Activated T-cell treated with anti-CD3 and anti-CD28 coated beads, Interleukin-2, amount 50 U/mL, for 72 hours (primary cell): ENCODE data around the gene PCBP3. TPM values are rescaled to one million over a fixed set of nuclear protein-coding genes. Genes with fewer than 3 reads are reported as not detected.
"Not testable (repeated sequence)": the region's sequence is repeated elsewhere in the genome, so short reads cannot be mapped to it uniquely, and the experiment has no call there.

ENCODE experiments used
- ATAC-seq, 2 donors: fragments of 150-1000 bp; cut with Tn5 transposase; replicated peaks in 1 of 2; 2 replicates each; pipeline ENCODE4 v1.10.0; 2021; ENCODE audit warnings: moderate library complexity in 2 of 2, mild to moderate bottlenecking in 1 of 2
- DNase-seq, 2 donors: peaks; one replicate each; pipeline ENCODE4 v3.0.0; 2021 to 2022; ENCODE audit warnings: mixed read lengths in 1 of 2
- H3K27ac Mint-ChIP-seq: one replicate; pipeline ENCODE4 v1.8.0; 2022; ENCODE audit warnings: mild to moderate bottlenecking, moderate library complexity, mixed read lengths
- H3K27me3 Mint-ChIP-seq: one replicate; pipeline ENCODE4 v1.8.0; 2022; ENCODE audit warnings: low read depth, mixed read lengths
- H3K36me3 Mint-ChIP-seq, 2 donors: one replicate each; pipeline ENCODE4 v1.8.0; 2022; ENCODE audit warnings: mixed read lengths in 2 of 2, mild to moderate bottlenecking in 1 of 2; ENCODE audit not compliant: insufficient read depth in 2 of 2
- H3K4me1 Mint-ChIP-seq: one replicate; pipeline ENCODE4 v1.8.0; 2022; ENCODE audit warnings: low read depth, mixed read lengths
- H3K4me3 Mint-ChIP-seq, 2 donors: one replicate each; pipeline ENCODE4 v1.8.0; 2022; ENCODE audit warnings: mild to moderate bottlenecking in 2 of 2, mixed read lengths in 2 of 2, moderate library complexity in 2 of 2
- H3K9me3 Mint-ChIP-seq, 2 donors: one replicate each; pipeline ENCODE4 v1.8.0; 2022; ENCODE audit warnings: mixed read lengths in 2 of 2
- total RNA-seq, 2 donors: library from RNA; stranded (reverse); gene quantifications; one replicate each; pipeline ENCODE4 v1.2.3, GENCODE V29; 2022

Gene PCBP3
- total RNA-seq, 2 donors from 2014 or later, result 20.2 to 24.1 TPM

DNA sequence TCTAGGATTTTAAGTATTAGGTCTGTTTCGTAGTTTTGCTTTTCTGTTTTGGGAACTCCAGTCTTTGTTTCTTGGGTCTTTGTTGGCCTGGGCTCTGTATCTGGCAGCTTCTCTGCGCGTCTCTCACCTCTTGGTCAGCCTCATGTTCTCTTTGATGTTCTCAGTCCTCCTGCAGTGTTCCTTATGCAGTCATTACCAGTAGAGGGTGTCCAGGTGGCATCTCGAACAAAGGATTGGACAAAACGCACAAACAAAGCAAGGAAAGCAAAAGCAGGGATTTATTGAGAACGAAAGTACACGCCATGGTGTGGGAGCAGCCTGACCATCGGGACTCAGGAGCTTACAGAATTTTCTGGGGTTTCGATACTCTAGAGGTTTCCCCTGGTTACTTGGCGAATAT lies 204.3 kb downstream of the PCBP3 start:
- Mint-ChIP-seq H3K27me3 (no peaks in the 10 kb centered on the region), H3K36me3 (peaks cover 0 to 2% of the 10 kb centered on the region in 2 donors), H3K9me3 (no peaks in the 10 kb centered on the region), H3K4me3 (no peak overlapping the region), H3K4me1 (peaks cover 13% of the 10 kb centered on the region), H3K27ac (no peak overlapping the region)
- DNase-seq (no peak), ATAC-seq (no peak)

- H3K9me3 Mint-ChIP-seq, result no peaks in the 10 kb centered on the region
- H3K27ac Mint-ChIP-seq, result no peak overlapping the region
- no peak overlapping the region for H3K4me3 Mint-ChIP-seq
- H3K36me3 Mint-ChIP-seq, result peaks cover 0 to 2% of the 10 kb centered on the region in 2 donors
- ATAC-seq (peak; percentile 25 to 78), DNase-seq (no peak)
- H3K4me1 Mint-ChIP-seq, result peaks cover 13% of the 10 kb centered on the region
- H3K27me3 Mint-ChIP-seq, result no peaks in the 10 kb centered on the region
Measured at GRCh38 chr21:45848331-45848730, 204.8 kb downstream of the PCBP3 start.

DNA sequence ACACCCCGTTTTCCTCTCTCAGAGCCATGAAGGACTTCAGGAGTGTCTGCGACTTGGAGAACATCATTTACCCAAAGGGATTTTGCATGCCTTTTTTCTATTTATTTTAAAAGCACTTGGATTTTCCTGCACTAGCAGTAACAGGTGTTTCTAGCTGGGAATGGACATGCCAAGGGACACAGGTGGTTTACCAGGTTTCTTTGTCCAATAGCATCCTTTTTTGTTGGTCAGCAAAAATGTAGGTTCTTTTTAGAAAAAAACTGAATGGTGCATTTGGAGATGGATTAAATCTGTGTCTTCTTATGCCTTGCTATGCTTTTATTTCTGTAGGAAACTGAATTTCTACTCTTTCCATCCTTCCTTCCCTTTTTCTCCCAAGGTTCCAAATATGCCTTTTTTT lies 205.3 kb downstream of the PCBP3 start:
- Mint-ChIP-seq H3K9me3 (no peaks in the 10 kb centered on the region), H3K36me3 (peaks cover 0 to 2% of the 10 kb centered on the region in 2 donors), H3K4me3 (no peak overlapping the region), H3K4me1 (peaks cover 13% of the 10 kb centered on the region), H3K27me3 (no peaks in the 10 kb centered on the region), H3K27ac (no peak overlapping the region)
- no peak for ATAC-seq
- DNase-seq, result no peak

GRCh38 chr21:45849651-45850050 lies 206.1 kb downstream of the PCBP3 start:
- Mint-ChIP-seq H3K4me1 (peaks cover 13% of the 10 kb centered on the region), H3K4me3 (no peak overlapping the region), H3K27me3 (no peaks in the 10 kb centered on the region), H3K9me3 (no peaks in the 10 kb centered on the region), H3K36me3 (peaks cover 0 to 2% of the 10 kb centered on the region in 2 donors), H3K27ac (no peak overlapping the region)
- DNase-seq (no peak), ATAC-seq (no peak)

DNA sequence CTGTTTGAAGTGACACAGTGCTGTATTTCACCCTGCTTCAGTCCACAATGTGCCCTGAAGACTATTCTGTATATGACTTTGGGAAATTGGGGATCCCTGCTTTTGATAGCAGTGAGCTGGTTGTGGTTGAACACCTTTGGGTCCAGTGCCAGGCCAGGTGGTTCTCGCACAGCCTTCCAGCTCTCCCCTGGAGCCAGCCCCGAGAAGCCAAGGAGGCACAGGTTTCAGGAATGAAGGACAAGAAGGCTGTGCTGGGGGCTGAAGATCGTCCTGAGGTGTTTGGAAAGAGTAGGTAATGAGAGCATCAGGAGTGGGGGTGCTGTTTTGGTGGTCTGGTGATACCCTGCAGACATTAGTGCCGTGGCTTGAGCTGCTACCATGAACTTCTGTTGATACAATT lies 206.7 kb downstream of the PCBP3 start:
- no peaks in the 10 kb centered on the region for H3K27me3 Mint-ChIP-seq
- no peak overlapping the region for H3K27ac Mint-ChIP-seq
- no peak for DNase-seq

GRCh38 chr21:45852386-45852785 lies 208.9 kb downstream of the PCBP3 start:
- peaks cover 13% of the 10 kb centered on the region for H3K4me1 Mint-ChIP-seq
- H3K4me3 Mint-ChIP-seq, H3K27me3 Mint-ChIP-seq, H3K36me3 Mint-ChIP-seq, DNase-seq, H3K27ac Mint-ChIP-seq, H3K9me3 Mint-ChIP-seq, ATAC-seq: not testable (repeated sequence)

More for the DNA sequence above, 206.7 kb downstream of the PCBP3 start:
- Mint-ChIP-seq H3K4me1 (peaks cover 13% of the 10 kb centered on the region), H3K9me3 (no peaks in the 10 kb centered on the region), H3K36me3 (peaks cover 0 to 2% of the 10 kb centered on the region in 2 donors), H3K4me3 (no peak overlapping the region)
- no peak for ATAC-seq

DNA sequence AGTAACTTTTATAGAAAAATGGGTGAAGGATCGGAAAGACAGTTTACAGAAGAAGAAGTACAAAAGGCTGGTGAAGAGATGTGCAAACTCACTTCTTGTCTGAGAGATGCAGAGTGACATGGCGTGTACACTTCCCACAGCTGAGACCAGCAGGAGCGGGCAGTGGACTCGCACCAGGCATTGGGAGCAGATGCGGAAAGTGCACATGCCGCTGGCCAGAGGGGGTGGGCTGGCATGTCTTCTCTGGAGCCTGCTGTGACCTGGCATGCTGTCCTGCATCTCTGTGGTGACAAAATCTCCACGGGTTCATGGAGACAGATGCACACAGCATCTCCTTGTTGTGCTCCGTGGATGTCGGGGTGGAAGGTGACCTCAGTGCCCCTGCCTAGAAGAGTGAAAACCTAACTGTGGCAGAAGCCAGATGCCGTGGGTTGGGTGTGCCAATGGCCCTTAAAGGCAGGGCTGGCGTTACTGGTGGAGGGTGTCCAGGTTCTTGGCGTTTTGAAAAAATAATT lies 209.4 kb downstream of the PCBP3 start:
- Mint-ChIP-seq H3K4me1 (peaks cover 9% of the 10 kb centered on the region), H3K36me3 (peaks cover 0 to 2% of the 10 kb centered on the region in 2 donors), H3K27me3 (no peaks in the 10 kb centered on the region), H3K9me3 (no peaks in the 10 kb centered on the region), H3K27ac (no peak overlapping the region), H3K4me3 (no peak overlapping the region)
- DNase-seq (no peak), ATAC-seq (no peak)

GRCh38 chr21:45853703-45854342 lies 210.3 kb downstream of the PCBP3 start:
- Mint-ChIP-seq H3K4me3 (no peak overlapping the region), H3K27ac (no peak overlapping the region), H3K9me3 (no peaks in the 10 kb centered on the region), H3K27me3 (no peaks in the 10 kb centered on the region), H3K36me3 (peaks cover 0 to 2% of the 10 kb centered on the region in 2 donors), H3K4me1 (peaks cover 6% of the 10 kb centered on the region)
- no peak for ATAC-seq
- no peak for DNase-seq

DNA sequence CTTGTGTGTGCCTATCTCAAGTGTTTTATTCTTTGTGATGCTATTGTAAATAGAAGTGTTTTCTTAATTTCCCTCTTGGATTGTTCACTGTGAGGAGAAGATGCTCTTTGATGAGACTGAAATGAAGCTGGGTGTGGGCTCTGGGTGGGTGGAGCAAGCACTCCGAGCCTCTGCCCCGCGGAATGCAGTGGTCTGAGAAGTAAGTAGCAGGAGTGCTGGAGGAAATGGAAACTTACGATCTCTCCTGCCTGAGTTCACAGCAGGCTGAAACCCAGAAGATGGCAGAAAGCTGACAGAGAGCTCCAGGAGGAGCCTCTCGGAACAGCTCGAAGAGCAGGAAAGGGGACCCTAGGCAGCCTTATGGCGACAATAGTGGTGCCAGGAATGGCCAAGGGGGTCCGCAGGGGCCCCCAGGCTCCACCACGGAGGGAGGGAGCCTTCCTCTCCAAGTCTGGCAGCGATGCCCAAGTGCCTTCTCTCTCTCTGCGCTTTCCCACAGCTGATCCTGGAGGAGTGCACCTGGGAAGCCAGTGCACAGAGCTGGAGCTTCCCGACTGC lies 211.2 kb downstream of the PCBP3 start:
- H3K27ac Mint-ChIP-seq, result no peak overlapping the region
- peaks cover 0 to 2% of the 10 kb centered on the region in 2 donors for H3K36me3 Mint-ChIP-seq
- H3K27me3 Mint-ChIP-seq, result no peaks in the 10 kb centered on the region
- DNase-seq (no peak), ATAC-seq (no peak)
- no peak overlapping the region for H3K4me3 Mint-ChIP-seq
- no peaks in the 10 kb centered on the region for H3K9me3 Mint-ChIP-seq
- H3K4me1 Mint-ChIP-seq, result peaks cover 9% of the 10 kb centered on the region

GRCh38 chr21:45855248-45855811 lies 211.8 kb downstream of the PCBP3 start:
- DNase-seq (no peak), ATAC-seq (no peak)
- Mint-ChIP-seq H3K27ac (no peak overlapping the region), H3K4me1 (peaks cover 9% of the 10 kb centered on the region), H3K36me3 (peaks cover 0 to 2% of the 10 kb centered on the region in 2 donors), H3K4me3 (no peak overlapping the region), H3K9me3 (no peaks in the 10 kb centered on the region), H3K27me3 (no peaks in the 10 kb centered on the region)

GRCh38 chr21:45856442-45856841 lies 212.9 kb downstream of the PCBP3 start:
- ATAC-seq, result no peak
- DNase-seq, result no peak
- Mint-ChIP-seq H3K4me3 (no peak overlapping the region), H3K36me3 (no peaks in the 10 kb centered on the region), H3K4me1 (peaks cover 9% of the 10 kb centered on the region), H3K27me3 (no peaks in the 10 kb centered on the region), H3K27ac (no peak overlapping the region), H3K9me3 (no peaks in the 10 kb centered on the region)

- ATAC-seq (no peak), DNase-seq (no peak)
- Mint-ChIP-seq H3K27ac (no peak overlapping the region), H3K4me1 (peaks cover 9% of the 10 kb centered on the region), H3K27me3 (no peaks in the 10 kb centered on the region), H3K9me3 (no peaks in the 10 kb centered on the region), H3K36me3 (no peaks in the 10 kb centered on the region), H3K4me3 (no peak overlapping the region)
Measured at GRCh38 chr21:45856906-45857305, 213.4 kb downstream of the PCBP3 start.

- no peak for ATAC-seq
Measured at GRCh38 chr21:45857761-45858160, 214.2 kb downstream of the PCBP3 start.

More at GRCh38 chr21:45857761-45858160, 214.2 kb downstream of the PCBP3 start:
- Mint-ChIP-seq H3K4me3 (no peak overlapping the region), H3K36me3 (no peaks in the 10 kb centered on the region), H3K27me3 (no peaks in the 10 kb centered on the region), H3K4me1 (peaks cover 9% of the 10 kb centered on the region), H3K9me3 (no peaks in the 10 kb centered on the region), H3K27ac (no peak overlapping the region)
- no peak for DNase-seq
